ENCODE data around the gene ATOH1. TPM values are rescaled to one million over a fixed set of nuclear protein-coding genes. Genes with fewer than 3 reads are reported as not detected.
A peak's percentile ranks its signal among the peaks of the same experiment; 100 is the strongest.

Gene ATOH1
- total RNA-seq, 2 donors from 2014 or later: 34.4 to 73.7 TPM

GRCh38 chr4:93813092-93813491, 15.5 kb upstream of the ATOH1 start:
- Histone ChIP-seq H3K9me3 (no peaks in the 10 kb centered on the region), H3K27me3 (no peaks in the 10 kb centered on the region), H3K27ac (no peak overlapping the region), H3K9ac (ENCODE audit: low read depth in 2 of 2, low read length in 2 of 2) (no peak overlapping the region), H3K36me3 (no peaks in the 10 kb centered on the region), H3K4me3 (no peak overlapping the region), H3K4me1 (no peaks in the 10 kb centered on the region)
- no peak for DNase-seq
- intact Hi-C loops (cut with DNase I): no loop called here
- TF ChIP-seq CTCF (IDR thresholded peaks at IDR 0.05): no peak

- no peak overlapping the region for H3K4me3 ChIP-seq
- H3K27ac ChIP-seq: no peak overlapping the region
- no peaks in the 10 kb centered on the region for H3K9me3 ChIP-seq
- no peaks in the 10 kb centered on the region for H3K36me3 ChIP-seq
- H3K27me3 ChIP-seq: no peaks in the 10 kb centered on the region
- no peak for DNase-seq
- no peaks in the 10 kb centered on the region for H3K4me1 ChIP-seq
- TF ChIP-seq CTCF (IDR thresholded peaks at IDR 0.05): no peak
- intact Hi-C loops (cut with DNase I): no loop called here
- H3K9ac ChIP-seq (ENCODE audit: low read depth in 2 of 2, low read length in 2 of 2): no peak overlapping the region
Observed at GRCh38 chr4:93814141-93814540, 14.4 kb upstream of the ATOH1 start.

GRCh38 chr4:93814722-93815121, 13.8 kb upstream of the ATOH1 start:
- no peak overlapping the region for H3K9ac ChIP-seq (ENCODE audit: low read depth in 2 of 2, low read length in 2 of 2)
- H3K4me3 ChIP-seq: no peak overlapping the region
- no peak for TF ChIP-seq CTCF (IDR thresholded peaks at IDR 0.05)
- no peaks in the 10 kb centered on the region for H3K4me1 ChIP-seq
- no peaks in the 10 kb centered on the region for H3K9me3 ChIP-seq
- DNase-seq: peak; percentile 37
- no peak overlapping the region for H3K27ac ChIP-seq
- no peaks in the 10 kb centered on the region for H3K27me3 ChIP-seq
- intact Hi-C loops (cut with DNase I): no loop called here
- H3K36me3 ChIP-seq: no peaks in the 10 kb centered on the region

GRCh38 chr4:93825551-93826216, 2.9 kb upstream of the ATOH1 start:
- Histone ChIP-seq H3K4me1 (peaks cover 15% of the 10 kb centered on the region), H3K27ac (no peak overlapping the region), H3K36me3 (no peaks in the 10 kb centered on the region), H3K9me3 (no peaks in the 10 kb centered on the region), H3K4me3 (no peak overlapping the region), H3K27me3 (peaks cover 30% of the 10 kb centered on the region), H3K9ac (ENCODE audit: low read depth in 2 of 2, low read length in 2 of 2) (no peak overlapping the region)
- intact Hi-C loops (cut with DNase I): no loop called here
- TF ChIP-seq CTCF (IDR thresholded peaks at IDR 0.05): no peak
- DNase-seq: no peak

- intact Hi-C loops (cut with DNase I): no loop called here
- Histone ChIP-seq H3K4me1 (peaks cover 15% of the 10 kb centered on the region), H3K9ac (ENCODE audit: low read depth in 2 of 2, low read length in 2 of 2) (peak overlapping the region in 1 of 2 donors; percentile 38), H3K27me3 (peaks cover 37% of the 10 kb centered on the region), H3K4me3 (peak overlapping the region; percentile 43), H3K36me3 (no peaks in the 10 kb centered on the region), H3K9me3 (no peaks in the 10 kb centered on the region), H3K27ac (peak overlapping the region; percentile 15)
- DNase-seq: peak; percentile 62
- no peak for TF ChIP-seq CTCF (IDR thresholded peaks at IDR 0.05)
Observed at GRCh38 chr4:93827272-93827947, 1.1 kb upstream of the ATOH1 start.

All from colonic mucosa (tissue), 4 donors.